IMR-90 (cell line): ENCODE results near the gene BACH1. TPM values are rescaled to one million over a fixed set of nuclear protein-coding genes. Genes with fewer than 3 reads are reported as not detected.
A peak's percentile ranks its signal among the peaks of the same experiment; 100 is the strongest.

Experiments used
- ATAC-seq: fragments of 200-7000 bp; cut with Tn5 transposase; 2 replicates; pipeline ENCODE4 v1.9.1; 2020; ENCODE audit warnings: low read depth, mild to moderate bottlenecking, moderate library complexity
- BruUV-seq: library from RNA; stranded (reverse); fragments of 400-500 nt; replicated peaks from 2 replicates; lab custom pipeline; 2021; lab: Mats Ljungman, UMichigan
- CTCF ChIA-PET: fragments of 300-600 bp; formaldehyde crosslinking; extraction: SDS; loops from one replicate; lab custom pipeline; 2021; ENCODE audit warnings: antibody characterized with exemption; lab: Yijun Ruan, JAX
- POLR2A ChIA-PET: fragments of 300-600 bp; sonication (Branson Sonifier 250); formaldehyde crosslinking; loops from one replicate; lab custom pipeline; 2022; ENCODE audit warnings: antibody characterized with exemption; ENCODE audit not compliant: unreplicated experiment; lab: Charles Lee
- DNase-seq: peaks from one replicate; pipeline ENCODE4 v3.0.0; 2013
- H2AFZ ChIP-seq: replicated peaks from 2 replicates; pipeline ENCODE3; 2013; ENCODE audit warnings: low read length, mild to moderate bottlenecking; ENCODE audit not compliant: poor library complexity
- H2AK5ac ChIP-seq: 2 replicates; pipeline ENCODE4 v1.6.1; 2013; ENCODE audit warnings: low read depth, low read length, inconsistent platforms
- H2AK9ac ChIP-seq: replicated peaks from 2 replicates; pipeline ENCODE3; 2013; ENCODE audit warnings: mild to moderate bottlenecking, low read depth, low read length, moderate library complexity; ENCODE audit not compliant: poor library complexity
- H2BK120ac ChIP-seq: 2 replicates; pipeline ENCODE4 v1.6.1; 2013; ENCODE audit warnings: low read depth, low read length, inconsistent platforms
- H2BK15ac ChIP-seq: 3 replicates; pipeline ENCODE4 v1.6.1; 2013; ENCODE audit warnings: low read depth, low read length, inconsistent platforms
- H2BK20ac ChIP-seq: 2 replicates; pipeline ENCODE4 v1.6.1; 2013; ENCODE audit warnings: low read depth, mild to moderate bottlenecking, inconsistent platforms, low read length, moderate library complexity
- H2BK5ac ChIP-seq: 2 replicates; pipeline ENCODE4 v1.6.1; 2013; ENCODE audit warnings: mild to moderate bottlenecking, low read depth, low read length, inconsistent platforms; ENCODE audit not compliant: poor library complexity, severe bottlenecking
- H3K14ac ChIP-seq: replicated peaks from 2 replicates; pipeline ENCODE4 v1.6.1; 2013; ENCODE audit warnings: low read depth, low read length, inconsistent platforms
- H3K18ac ChIP-seq: 2 replicates; pipeline ENCODE4 v1.6.1; 2013; ENCODE audit warnings: low read depth, low read length, control low read depth
- H3K23ac ChIP-seq: 2 replicates; pipeline ENCODE4 v1.6.1; 2013; ENCODE audit warnings: low read depth, low read length, inconsistent platforms
- H3K27ac ChIP-seq: 2 replicates; pipeline ENCODE4 v1.5.1; 2013; ENCODE audit warnings: mild to moderate bottlenecking, control low read depth, low read length; ENCODE audit not compliant: insufficient read depth
- H3K27me3 ChIP-seq: 2 replicates; pipeline ENCODE4 v1.6.1; 2013; ENCODE audit warnings: low read length; ENCODE audit not compliant: control insufficient read depth, insufficient read depth
- H3K36me3 ChIP-seq: 2 replicates; pipeline ENCODE4 v1.6.1; 2013; ENCODE audit warnings: low read length, mixed read lengths; ENCODE audit not compliant: control insufficient read depth, insufficient read depth
- H3K4ac ChIP-seq: 2 replicates; pipeline ENCODE4 v1.6.1; 2013; ENCODE audit warnings: low read depth, low read length, inconsistent platforms
- H3K4me1 ChIP-seq: 2 replicates; pipeline ENCODE4 v1.6.1; 2013; ENCODE audit warnings: low read length, mixed read lengths; ENCODE audit not compliant: control insufficient read depth, insufficient read depth
- H3K4me2 ChIP-seq: 2 replicates; pipeline ENCODE4 v1.6.1; 2013; ENCODE audit warnings: low read depth, mild to moderate bottlenecking, control low read depth, low read length, moderate library complexity
- H3K4me3 ChIP-seq: 2 replicates; pipeline ENCODE4 v1.5.1; 2013; ENCODE audit warnings: low read depth, mild to moderate bottlenecking, control low read depth, low read length, moderate library complexity; ENCODE audit not compliant: insufficient read depth
- H3K56ac ChIP-seq: 2 replicates; pipeline ENCODE4 v1.6.1; 2013; ENCODE audit warnings: low read length, inconsistent platforms; ENCODE audit not compliant: insufficient read depth; ENCODE audit errors: extremely low read depth
- H3K79me1 ChIP-seq, 2 experiments: 2 replicates each; pipeline ENCODE4 v1.6.1; 2013; ENCODE audit warnings: low read length in 2 of 2, inconsistent platforms in 1 of 2, low read depth in 1 of 2
- H3K9ac ChIP-seq: 2 replicates; pipeline ENCODE4 v1.6.1; 2013; ENCODE audit warnings: low read depth, low read length, control low read depth
- H3K9me1 ChIP-seq: 2 replicates; pipeline ENCODE4 v1.6.1; 2013; ENCODE audit warnings: low read length, inconsistent platforms; ENCODE audit not compliant: insufficient read depth
- H3K9me3 ChIP-seq: 2 replicates; pipeline ENCODE4 v1.6.1; 2013; ENCODE audit warnings: low read length; ENCODE audit not compliant: control insufficient read depth, insufficient read depth
- H4K20me1 ChIP-seq: 2 replicates; pipeline ENCODE4 v1.6.1; 2013; ENCODE audit warnings: low read length, inconsistent platforms; ENCODE audit not compliant: insufficient read depth
- H4K5ac ChIP-seq: 2 replicates; pipeline ENCODE4 v1.6.1; 2013; ENCODE audit warnings: mild to moderate bottlenecking, low read depth, low read length, control low read depth
- H4K8ac ChIP-seq, 2 experiments: 2 replicates each; pipeline ENCODE4 v1.6.1; 2013; ENCODE audit warnings: low read depth in 2 of 2, low read length in 2 of 2, control low read depth in 1 of 2, inconsistent platforms in 1 of 2
- H4K91ac ChIP-seq: 2 replicates; pipeline ENCODE4 v1.6.1; 2013; ENCODE audit warnings: low read depth, low read length, inconsistent platforms; ENCODE audit not compliant: insufficient read depth
- BHLHE40 ChIP-seq: fragments of 150-350 bp; IDR thresholded peaks from 2 replicates; pipeline ENCODE4 v1.6.1; 2016; ENCODE audit warnings: mild to moderate bottlenecking, low read depth, low read length
- CEBPB ChIP-seq: IDR thresholded peaks from 2 replicates; pipeline ENCODE4 v1.6.1; 2012; ENCODE audit warnings: low read depth, low read length, improper control_type of control experiment
- CHD1 ChIP-seq: IDR thresholded peaks from 2 replicates; pipeline ENCODE4 v1.6.1; 2012; ENCODE audit warnings: low read depth, low read length, improper control_type of control experiment
- FOS ChIP-seq: fragments of 150-350 bp; IDR thresholded peaks from 2 replicates; pipeline ENCODE4 v1.6.1; 2016; ENCODE audit warnings: low read depth, low read length
- MAZ ChIP-seq: IDR thresholded peaks from 2 replicates; pipeline ENCODE4 v1.6.1; 2012; ENCODE audit warnings: low read depth, mild to moderate bottlenecking, low read length, improper control_type of control experiment, moderate library complexity, borderline replicate concordance
- MXI1 ChIP-seq: IDR thresholded peaks from 2 replicates; pipeline ENCODE4 v1.6.1; 2012; ENCODE audit warnings: low read depth, mild to moderate bottlenecking, low read length, moderate library complexity, borderline replicate concordance
- POLR2A ChIP-seq: IDR thresholded peaks from 2 replicates; pipeline ENCODE4 v1.6.1; 2012; ENCODE audit warnings: mild to moderate bottlenecking, low read depth, low read length
- RAD21 ChIP-seq: IDR thresholded peaks from 2 replicates; pipeline ENCODE4 v1.6.1; 2012; ENCODE audit warnings: low read length, improper control_type of control experiment
- SMC3 ChIP-seq: fragments of 150-350 bp; IDR thresholded peaks from 2 replicates; pipeline ENCODE4 v1.6.1; 2016; ENCODE audit warnings: low read depth, mild to moderate bottlenecking, antibody characterized with exemption, low read length, moderate library complexity
- USF2 ChIP-seq: fragments of 150-350 bp; IDR thresholded peaks from 2 replicates; pipeline ENCODE4 v1.6.1; 2017; ENCODE audit warnings: mild to moderate bottlenecking, antibody characterized with exemption, low read length, low read depth
- WGBS, 2 experiments: methylation state at CpG; one replicate each; pipeline versions ENCODE4 v1.1.5 to v1.1.7; 2013; ENCODE audit warnings: missing lambda C conversion rate in 2 of 2; ENCODE audit not compliant: insufficient read length in 1 of 2; ENCODE audit errors: extremely low coverage in 2 of 2; 5-methylcytosine and 5-hydroxymethylcytosine counted together
- dilution Hi-C: fragments of 300-500 bp; cut with HindIII; formaldehyde crosslinking; loops from one replicate; pipeline ENCODE4 v1.14.3; 2018; ENCODE audit warnings: low sequenced_read_pairs; ENCODE audit not compliant: unreplicated experiment
- in situ Hi-C: fragments of 300-500 bp; cut with MboI; formaldehyde crosslinking; loops from 3 replicates; pipeline ENCODE4 v1.14.3; 2019; ENCODE audit warnings: low sequenced_read_pairs, inconsistent platforms, mixed read lengths
- intact Hi-C: fragments of 100-400 bp; cut with micrococcal nuclease; formaldehyde crosslinking; loops from 2 replicates; pipeline ENCODE4 v1.10.0; 2022
- polyA plus RNA-seq, 3 experiments: library from polyadenylated mRNA; depleted of rRNA; stranded (reverse); fragments of >200 nt; gene quantifications; 2 replicates each; pipeline ENCODE4 v1.2.3, GENCODE V29; 2012; ENCODE audit warnings: low replicate concordance in 1 of 3
- total RNA-seq: library from RNA; depleted of rRNA; stranded (reverse); fragments of >200 nt; gene quantifications from 2 replicates; pipeline ENCODE4 v1.2.3, GENCODE V29; 2012
- TF ChIP-seq, protein P1 (sequence below): conservative IDR thresholded peaks from 2 replicates; pipeline ENCODE4 v1.5.1; 2012; ENCODE audit warnings: mild to moderate bottlenecking, low read depth, low read length, improper control_type of control experiment

The BACH1 gene
- total and polyA plus RNA-seq, 2 of the 4 experiments (the other 2 are of a cell fraction): 23.1 to 108 TPM

GRCh38 chr21:29301691-29302090, 3.0 kb downstream of the BACH1 start:
- H2AFZ ChIP-seq: no peak overlapping the region
- H3K4ac ChIP-seq: peak overlapping the region; percentile 28; the same call in 1 of the 2 replicates
- H3K23ac ChIP-seq: peak overlapping the region; percentile 40; the same call in 1 of the 2 replicates
- peak overlapping the region; percentile 60 for H3K9ac ChIP-seq
- H4K8ac ChIP-seq: peak overlapping the region in 1 of 2 experiments; percentile 30; a peak in 1 of 4 replicates
- H3K4me3 ChIP-seq: peak overlapping the region; percentile 96
- no peak overlapping the region for H2BK15ac ChIP-seq
- H3K14ac ChIP-seq: peak overlapping the region; percentile 27; the same call in 1 of the 2 replicates
- no peak overlapping the region for H3K56ac ChIP-seq
- no peak overlapping the region for H3K27ac ChIP-seq
- H3K4me1 ChIP-seq: peaks cover 14% of the 10 kb centered on the region
- peaks cover 3% of the 10 kb centered on the region for H3K36me3 ChIP-seq
- no peak overlapping the region for H2AK9ac ChIP-seq
- ChIA-PET POLR2A (interaction anchor here (0.5 to 0.8 kb wide), 3 partner anchors 41 to 131 kb away, joined by 3 to 6 read pairs (median 4); no protein-coding TSS in a partner anchor), CTCF (no interaction called here)
- no peak overlapping the region for H4K91ac ChIP-seq
- peaks cover 3 to 55% of the 10 kb centered on the region in 2 experiments; a peak in 3 of 4 replicates for H3K79me1 ChIP-seq
- no peak overlapping the region for H2AK5ac ChIP-seq
- no peak for ATAC-seq
- no peaks in the 10 kb centered on the region for H3K9me3 ChIP-seq
- no peak overlapping the region for H2BK120ac ChIP-seq
- no peak for DNase-seq
- in situ Hi-C loops: loop anchor here (10.0 kb wide), 1 partner anchor 127 kb away; no protein-coding TSS in a partner anchor
- TF ChIP-seq MXI1: no peak
- TF ChIP-seq RAD21: no peak
- TF ChIP-seq USF2: no peak
- no peak for TF ChIP-seq CHD1
- no peak for TF ChIP-seq BHLHE40
- TF ChIP-seq CEBPB: no peak
- TF ChIP-seq, protein P1, sequence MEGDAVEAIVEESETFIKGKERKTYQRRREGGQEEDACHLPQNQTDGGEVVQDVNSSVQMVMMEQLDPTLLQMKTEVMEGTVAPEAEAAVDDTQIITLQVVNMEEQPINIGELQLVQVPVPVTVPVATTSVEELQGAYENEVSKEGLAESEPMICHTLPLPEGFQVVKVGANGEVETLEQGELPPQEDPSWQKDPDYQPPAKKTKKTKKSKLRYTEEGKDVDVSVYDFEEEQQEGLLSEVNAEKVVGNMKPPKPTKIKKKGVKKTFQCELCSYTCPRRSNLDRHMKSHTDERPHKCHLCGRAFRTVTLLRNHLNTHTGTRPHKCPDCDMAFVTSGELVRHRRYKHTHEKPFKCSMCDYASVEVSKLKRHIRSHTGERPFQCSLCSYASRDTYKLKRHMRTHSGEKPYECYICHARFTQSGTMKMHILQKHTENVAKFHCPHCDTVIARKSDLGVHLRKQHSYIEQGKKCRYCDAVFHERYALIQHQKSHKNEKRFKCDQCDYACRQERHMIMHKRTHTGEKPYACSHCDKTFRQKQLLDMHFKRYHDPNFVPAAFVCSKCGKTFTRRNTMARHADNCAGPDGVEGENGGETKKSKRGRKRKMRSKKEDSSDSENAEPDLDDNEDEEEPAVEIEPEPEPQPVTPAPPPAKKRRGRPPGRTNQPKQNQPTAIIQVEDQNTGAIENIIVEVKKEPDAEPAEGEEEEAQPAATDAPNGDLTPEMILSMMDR: no peak
- TF ChIP-seq FOS: no peak
- TF ChIP-seq SMC3: no peak
- no peak for TF ChIP-seq POLR2A
- no peak for TF ChIP-seq MAZ
- peak overlapping the region; percentile 95 for H2BK5ac ChIP-seq
- no peak overlapping the region for H2BK20ac ChIP-seq
- no peaks in the 10 kb centered on the region for H3K27me3 ChIP-seq
- H3K18ac ChIP-seq: no peak overlapping the region
- intact Hi-C loops: loop anchor here (2.0 kb wide), 2 partner anchors 41 to 71 kb away; no protein-coding TSS in a partner anchor
- H4K20me1 ChIP-seq: peaks cover 71% of the 10 kb centered on the region
- H3K4me2 ChIP-seq: peak overlapping the region; percentile 90
- H4K5ac ChIP-seq: no peak overlapping the region; the same call in 1 of the 2 replicates
- dilution Hi-C loops: no loop called here
- H3K9me1 ChIP-seq: peaks cover 16% of the 10 kb centered on the region
- no CpG with 5 or more reads among the region's 6 CpGs for WGBS, 2 experiments
- no TSS peak for BruUV-seq
